ENCODE measurements around the gene TCEA2.
"Not testable (repeated sequence)": the region's sequence is repeated elsewhere in the genome, so short reads cannot be mapped to it uniquely, and the experiment has no call there.

- not testable (repeated sequence) for TF ChIP-seq CTCF (IDR thresholded peaks at IDR 0.05); POLR2AphosphoS5 (IDR thresholded peaks at IDR 0.05; ENCODE audit: low read depth, low read length)
- TF ChIP-seq, protein P1, sequence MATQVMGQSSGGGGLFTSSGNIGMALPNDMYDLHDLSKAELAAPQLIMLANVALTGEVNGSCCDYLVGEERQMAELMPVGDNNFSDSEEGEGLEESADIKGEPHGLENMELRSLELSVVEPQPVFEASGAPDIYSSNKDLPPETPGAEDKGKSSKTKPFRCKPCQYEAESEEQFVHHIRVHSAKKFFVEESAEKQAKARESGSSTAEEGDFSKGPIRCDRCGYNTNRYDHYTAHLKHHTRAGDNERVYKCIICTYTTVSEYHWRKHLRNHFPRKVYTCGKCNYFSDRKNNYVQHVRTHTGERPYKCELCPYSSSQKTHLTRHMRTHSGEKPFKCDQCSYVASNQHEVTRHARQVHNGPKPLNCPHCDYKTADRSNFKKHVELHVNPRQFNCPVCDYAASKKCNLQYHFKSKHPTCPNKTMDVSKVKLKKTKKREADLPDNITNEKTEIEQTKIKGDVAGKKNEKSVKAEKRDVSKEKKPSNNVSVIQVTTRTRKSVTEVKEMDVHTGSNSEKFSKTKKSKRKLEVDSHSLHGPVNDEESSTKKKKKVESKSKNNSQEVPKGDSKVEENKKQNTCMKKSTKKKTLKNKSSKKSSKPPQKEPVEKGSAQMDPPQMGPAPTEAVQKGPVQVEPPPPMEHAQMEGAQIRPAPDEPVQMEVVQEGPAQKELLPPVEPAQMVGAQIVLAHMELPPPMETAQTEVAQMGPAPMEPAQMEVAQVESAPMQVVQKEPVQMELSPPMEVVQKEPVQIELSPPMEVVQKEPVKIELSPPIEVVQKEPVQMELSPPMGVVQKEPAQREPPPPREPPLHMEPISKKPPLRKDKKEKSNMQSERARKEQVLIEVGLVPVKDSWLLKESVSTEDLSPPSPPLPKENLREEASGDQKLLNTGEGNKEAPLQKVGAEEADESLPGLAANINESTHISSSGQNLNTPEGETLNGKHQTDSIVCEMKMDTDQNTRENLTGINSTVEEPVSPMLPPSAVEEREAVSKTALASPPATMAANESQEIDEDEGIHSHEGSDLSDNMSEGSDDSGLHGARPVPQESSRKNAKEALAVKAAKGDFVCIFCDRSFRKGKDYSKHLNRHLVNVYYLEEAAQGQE (IDR thresholded peaks at IDR 0.05; ENCODE audit: insufficient read depth in 1 of 2, low read depth in 2 of 2, low read length in 1 of 2) = not testable (repeated sequence)
These were observed 25.6 kb downstream of the TCEA2 start for GRCh38 chr20:64088586-64088985.

Measured in Panc1 (cell line).